Effector memory CD4-positive, alpha-beta T cell (primary cell): ENCODE results near the gene SCN10A.

Source experiments
- DNase-seq, 3 donors: peaks; one replicate each; pipeline ENCODE4 v3.0.0-alpha.2; 2020
- H3K27ac ChIP-seq: 2 replicates; pipeline ENCODE4 v1.7.0; 2013; ENCODE audit warnings: mild to moderate bottlenecking, low read length, moderate library complexity; ENCODE audit not compliant: insufficient read depth, poor library complexity, severe bottlenecking
- H3K27me3 ChIP-seq: replicated peaks from 2 replicates; pipeline ENCODE4 v1.7.0; 2013; ENCODE audit warnings: mild to moderate bottlenecking, low read length; ENCODE audit not compliant: insufficient read depth, control insufficient read depth, poor library complexity, severe bottlenecking
- H3K36me3 ChIP-seq: 2 replicates; pipeline ENCODE4 v1.7.0; 2013; ENCODE audit warnings: mild to moderate bottlenecking, low read length, moderate library complexity; ENCODE audit not compliant: control insufficient read depth, insufficient read depth
- H3K4me1 ChIP-seq: 2 replicates; pipeline ENCODE4 v1.7.0; 2013; ENCODE audit warnings: low read length, mild to moderate bottlenecking; ENCODE audit not compliant: control insufficient read depth, insufficient read depth, poor library complexity, severe bottlenecking
- H3K4me3 ChIP-seq: 2 replicates; pipeline ENCODE4 v1.7.0; 2013; ENCODE audit warnings: low read length, low read depth, mild to moderate bottlenecking; ENCODE audit not compliant: insufficient read depth, poor library complexity, severe bottlenecking
- H3K9me3 ChIP-seq: 2 replicates; pipeline ENCODE4 v1.7.0; 2013; ENCODE audit warnings: mild to moderate bottlenecking, low read length, moderate library complexity; ENCODE audit not compliant: control insufficient read depth

Gene SCN10A

DNA sequence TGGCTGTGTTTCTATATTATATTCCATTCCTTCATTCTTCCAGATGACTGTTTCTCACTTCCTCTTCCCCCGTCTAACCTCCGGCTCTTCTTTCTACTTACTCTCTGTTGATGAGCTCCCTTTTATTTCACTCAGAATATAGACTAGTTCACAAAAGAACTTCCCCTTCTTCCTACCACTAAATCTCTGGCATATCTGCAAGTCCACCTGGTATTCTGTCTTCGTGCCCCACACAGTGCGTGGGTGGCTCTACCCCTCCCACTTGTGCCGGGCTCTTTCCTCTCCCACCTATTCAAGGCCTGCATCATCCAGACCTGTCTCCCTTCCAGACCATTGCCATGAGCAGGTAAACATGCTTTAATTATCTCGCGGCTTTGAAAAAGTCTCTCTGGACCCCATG lies 73.0 kb downstream of the SCN10A start:
- H3K27me3 ChIP-seq = no peaks in the 10 kb centered on the region
- no peaks in the 10 kb centered on the region for H3K36me3 ChIP-seq
- no peak overlapping the region for H3K27ac ChIP-seq
- DNase-seq = no peak
- no peaks in the 10 kb centered on the region for H3K4me1 ChIP-seq
- no peaks in the 10 kb centered on the region for H3K9me3 ChIP-seq
- H3K4me3 ChIP-seq = no peak overlapping the region

GRCh38 chr3:38742550-38742949 lies 73.5 kb downstream of the SCN10A start:
- no peaks in the 10 kb centered on the region for H3K27me3 ChIP-seq
- H3K36me3 ChIP-seq = no peaks in the 10 kb centered on the region
- H3K27ac ChIP-seq = no peak overlapping the region
- no peaks in the 10 kb centered on the region for H3K9me3 ChIP-seq
- no peak for DNase-seq
- no peaks in the 10 kb centered on the region for H3K4me1 ChIP-seq
- H3K4me3 ChIP-seq = no peak overlapping the region

GRCh38 chr3:38740537-38740936 lies 75.5 kb downstream of the SCN10A start:
- no peak for DNase-seq
- Histone ChIP-seq H3K27ac (no peak overlapping the region), H3K9me3 (no peaks in the 10 kb centered on the region), H3K36me3 (no peaks in the 10 kb centered on the region), H3K27me3 (no peaks in the 10 kb centered on the region), H3K4me1 (no peaks in the 10 kb centered on the region), H3K4me3 (no peak overlapping the region)

- H3K27ac ChIP-seq = no peak overlapping the region
- H3K4me1 ChIP-seq = no peaks in the 10 kb centered on the region
- no peak for DNase-seq
- H3K4me3 ChIP-seq = no peak overlapping the region
- no peaks in the 10 kb centered on the region for H3K9me3 ChIP-seq
- H3K36me3 ChIP-seq = no peaks in the 10 kb centered on the region
- H3K27me3 ChIP-seq = no peaks in the 10 kb centered on the region
Observed at GRCh38 chr3:38739931-38740330, 76.1 kb downstream of the SCN10A start.

DNA sequence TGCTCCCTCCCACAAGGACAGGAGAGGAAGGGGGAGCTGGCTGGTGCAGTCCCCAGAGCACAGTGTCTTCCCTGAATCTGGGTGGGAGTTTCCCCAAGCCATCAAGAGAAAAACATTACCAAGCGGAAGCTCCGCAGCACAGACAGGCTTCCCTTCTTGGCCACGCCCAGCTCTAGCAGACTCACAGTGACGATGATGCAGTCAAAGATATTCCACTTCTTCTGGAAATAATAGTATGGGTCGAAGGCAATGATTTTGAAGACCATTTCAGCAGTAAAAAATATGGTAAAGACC lies 76.7 kb downstream of the SCN10A start:
- Histone ChIP-seq H3K4me1 (no peaks in the 10 kb centered on the region), H3K4me3 (no peak overlapping the region), H3K27ac (no peak overlapping the region), H3K9me3 (no peaks in the 10 kb centered on the region), H3K36me3 (no peaks in the 10 kb centered on the region), H3K27me3 (no peaks in the 10 kb centered on the region)
- no peak for DNase-seq

DNA sequence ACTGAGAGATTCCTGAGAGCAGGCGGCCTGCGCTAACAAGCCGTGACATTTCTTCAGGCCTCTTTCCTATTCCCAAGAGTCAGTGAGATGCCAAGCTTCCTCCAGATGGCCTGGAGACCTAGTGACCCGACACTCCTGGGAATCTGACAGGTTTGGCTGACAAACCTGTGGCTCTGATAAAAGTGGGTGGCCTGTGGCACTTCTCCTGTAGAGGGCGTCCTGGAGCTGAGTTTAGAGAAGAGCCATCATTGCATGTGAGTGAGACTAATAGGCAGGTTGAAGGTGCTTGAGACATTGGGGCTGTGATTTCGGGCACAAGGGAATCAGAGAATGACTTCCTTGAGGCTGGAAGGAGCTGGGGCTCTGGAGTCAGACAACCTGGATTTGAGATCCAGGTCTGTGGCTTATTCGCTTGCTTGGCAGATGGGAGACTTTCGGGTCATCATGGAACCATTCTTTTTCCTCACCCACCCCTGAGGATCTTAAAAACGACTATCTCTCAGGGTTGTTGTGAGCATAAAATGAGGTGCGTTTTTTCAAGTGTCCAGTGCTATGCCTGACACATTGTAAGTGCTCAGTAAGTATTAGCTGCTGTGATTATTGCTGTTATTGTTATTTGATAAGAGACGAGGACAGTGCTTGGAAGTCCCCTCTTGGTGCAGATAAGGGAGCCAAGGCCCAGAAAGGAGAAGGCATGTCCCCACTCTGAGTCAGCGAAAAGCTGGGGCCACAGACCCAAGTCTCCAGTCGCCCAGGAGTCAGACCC lies 77.2 kb downstream of the SCN10A start:
- Histone ChIP-seq H3K9me3 (no peaks in the 10 kb centered on the region), H3K4me1 (no peaks in the 10 kb centered on the region), H3K27me3 (no peaks in the 10 kb centered on the region), H3K4me3 (no peak overlapping the region), H3K36me3 (no peaks in the 10 kb centered on the region), H3K27ac (no peak overlapping the region)
- DNase-seq = no peak

DNA sequence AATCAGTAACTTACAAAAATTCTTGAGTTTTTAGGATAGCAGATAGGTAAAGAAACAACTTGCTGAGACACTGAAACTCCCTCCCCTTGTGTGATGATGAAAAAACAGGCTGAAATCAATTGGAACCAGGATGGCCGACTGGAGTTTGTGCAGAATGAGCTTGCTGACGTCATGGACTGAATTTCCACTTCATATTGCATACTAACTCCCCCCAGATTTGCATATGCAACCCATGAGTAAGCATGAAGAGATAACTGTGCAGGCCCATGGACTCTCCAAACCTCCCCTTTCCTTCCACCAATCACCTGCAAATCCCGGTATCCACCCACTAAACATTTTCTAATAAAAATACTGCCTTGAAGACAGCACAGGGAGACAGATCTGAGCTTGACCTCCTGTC lies 84.5 kb downstream of the SCN10A start:
- H3K4me3 ChIP-seq = no peak overlapping the region
- H3K9me3 ChIP-seq = no peaks in the 10 kb centered on the region
- H3K36me3 ChIP-seq = no peaks in the 10 kb centered on the region
- DNase-seq = no peak
- no peaks in the 10 kb centered on the region for H3K27me3 ChIP-seq
- H3K4me1 ChIP-seq = no peaks in the 10 kb centered on the region
- no peak overlapping the region for H3K27ac ChIP-seq

DNA sequence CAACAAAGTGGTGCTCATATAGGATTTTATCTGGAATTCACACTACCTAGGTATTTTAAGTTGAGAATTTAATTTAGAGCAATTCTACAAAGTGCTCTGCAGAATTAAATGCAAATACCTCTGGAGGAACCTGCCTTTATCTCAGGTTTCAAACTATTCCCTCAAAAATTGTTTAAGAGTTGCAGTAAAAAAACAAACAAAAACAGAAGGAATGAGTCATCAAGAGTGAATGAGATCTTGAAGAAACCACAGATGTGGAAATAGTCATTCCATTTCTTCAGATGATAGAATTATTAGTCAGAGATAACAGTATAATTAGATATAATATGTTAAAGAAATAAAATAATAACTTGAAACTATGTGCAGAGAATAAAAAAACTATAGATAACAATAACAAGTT lies 85.7 kb downstream of the SCN10A start:
- H3K27ac ChIP-seq = no peak overlapping the region
- DNase-seq = no peak
- H3K9me3 ChIP-seq = no peaks in the 10 kb centered on the region
- H3K4me1 ChIP-seq = no peaks in the 10 kb centered on the region
- no peaks in the 10 kb centered on the region for H3K36me3 ChIP-seq
- no peaks in the 10 kb centered on the region for H3K27me3 ChIP-seq
- H3K4me3 ChIP-seq = no peak overlapping the region

- no peaks in the 10 kb centered on the region for H3K27me3 ChIP-seq
- H3K4me3 ChIP-seq = no peak overlapping the region
- H3K36me3 ChIP-seq = no peaks in the 10 kb centered on the region
- H3K9me3 ChIP-seq = no peaks in the 10 kb centered on the region
- H3K4me1 ChIP-seq = no peaks in the 10 kb centered on the region
- DNase-seq = no peak
- H3K27ac ChIP-seq = no peak overlapping the region
Observed at GRCh38 chr3:38728008-38728407, 88.0 kb downstream of the SCN10A start.

DNA sequence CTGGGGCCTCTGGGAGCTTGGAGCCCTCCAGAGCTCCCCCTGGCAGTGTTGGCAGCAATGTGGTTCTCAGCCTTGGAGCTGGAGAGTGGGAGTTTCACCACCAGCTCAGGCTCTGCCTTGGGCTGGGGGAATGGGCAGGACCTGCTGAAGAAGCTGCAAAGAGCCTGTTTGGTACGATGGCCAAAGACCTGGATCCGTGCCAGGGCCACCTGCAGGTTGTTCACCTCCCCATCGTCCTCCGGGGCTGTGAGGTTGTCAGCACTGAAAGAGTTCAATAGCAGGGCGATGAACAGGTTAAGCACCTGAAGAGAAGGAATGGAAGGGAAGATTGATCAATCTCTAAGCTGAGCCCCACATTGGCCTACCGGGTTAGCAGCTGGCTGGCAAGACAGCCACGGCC lies 89.3 kb downstream of the SCN10A start:
- H3K4me3 ChIP-seq = no peak overlapping the region
- H3K4me1 ChIP-seq = no peaks in the 10 kb centered on the region
- no peaks in the 10 kb centered on the region for H3K27me3 ChIP-seq
- no peak overlapping the region for H3K27ac ChIP-seq
- no peaks in the 10 kb centered on the region for H3K9me3 ChIP-seq
- H3K36me3 ChIP-seq = no peaks in the 10 kb centered on the region
- DNase-seq = no peak
